Left ventricle myocardium inferior (tissue), 1 donor: ENCODE results near the gene FPR2. TPM values are rescaled to one million over a fixed set of nuclear protein-coding genes. Genes with fewer than 3 reads are reported as not detected.

Experiments
- DNase-seq: peaks from one replicate; pipeline ENCODE4 v3.0.0-alpha.2; 2020
- H3K27ac ChIP-seq: fragments of 200-600 bp; replicated peaks from 2 replicates; pipeline ENCODE4 v1.8.0; 2021
- H3K27me3 ChIP-seq: fragments of 200-600 bp; 2 replicates; pipeline ENCODE4 v1.8.0; 2021; ENCODE audit warnings: low read depth
- H3K36me3 ChIP-seq: fragments of 200-600 bp; 2 replicates; pipeline ENCODE4 v1.8.0; 2021
- H3K4me1 ChIP-seq: fragments of 200-600 bp; 2 replicates; pipeline ENCODE4 v1.8.0; 2021
- H3K4me3 ChIP-seq: fragments of 200-600 bp; 2 replicates; pipeline ENCODE4 v1.8.0; 2021; ENCODE audit warnings: mild to moderate bottlenecking, moderate library complexity
- H3K9me3 ChIP-seq: fragments of 200-600 bp; replicated peaks from 2 replicates; pipeline ENCODE4 v1.8.0; 2021
- CTCF ChIP-seq: fragments of 200-600 bp; IDR thresholded peaks from 2 replicates; pipeline ENCODE4 v1.8.0; 2021; ENCODE audit warnings: antibody characterized with exemption, mild to moderate bottlenecking, borderline replicate concordance
- intact Hi-C: fragments of 100-400 bp; cut with micrococcal nuclease; formaldehyde crosslinking; loops from one replicate; pipeline ENCODE4 v1.11.0; 2022
- total RNA-seq: library from RNA; stranded (reverse); fragmentation: NEBNext Ultra II Directional; extraction: Animal tissue kit (Norgen Biotek cat#: 25700); gene quantifications from one replicate; pipeline ENCODE4 v1.2.1, GENCODE V29; 2021
- donor health status: DM: no; HTN: yes; CAD: no; lungs with severe emphysema.

Gene FPR2
- total RNA-seq, 1 donor from 2014 or later: 0.74 TPM

GRCh38 chr19:51784109-51784785, 23.3 kb downstream of the FPR2 start:
- no peaks in the 10 kb centered on the region for H3K9me3 ChIP-seq
- DNase-seq: no peak
- no peaks in the 10 kb centered on the region for H3K36me3 ChIP-seq
- H3K4me1 ChIP-seq: peaks cover 31% of the 10 kb centered on the region
- no peak overlapping the region for H3K4me3 ChIP-seq
- TF ChIP-seq CTCF: no peak
- peaks cover 7% of the 10 kb centered on the region for H3K27me3 ChIP-seq
- peak overlapping the region; percentile 43 for H3K27ac ChIP-seq
- intact Hi-C loops: no loop called here

GRCh38 chr19:51784922-51785690, 24.1 kb downstream of the FPR2 start:
- no peaks in the 10 kb centered on the region for H3K9me3 ChIP-seq
- H3K27ac ChIP-seq: peak overlapping the region; percentile 43
- peaks cover 1% of the 10 kb centered on the region for H3K27me3 ChIP-seq
- DNase-seq: peak; percentile 63
- H3K36me3 ChIP-seq: no peaks in the 10 kb centered on the region
- intact Hi-C loops: no loop called here
- no peak overlapping the region for H3K4me3 ChIP-seq
- peaks cover 31% of the 10 kb centered on the region for H3K4me1 ChIP-seq
- no peak for TF ChIP-seq CTCF

- peak overlapping the region; percentile 50 for H3K27ac ChIP-seq
- no peak for TF ChIP-seq CTCF
- no peaks in the 10 kb centered on the region for H3K27me3 ChIP-seq
- H3K36me3 ChIP-seq: no peaks in the 10 kb centered on the region
- H3K4me1 ChIP-seq: peaks cover 31% of the 10 kb centered on the region
- DNase-seq: no peak
- no peaks in the 10 kb centered on the region for H3K9me3 ChIP-seq
- no peak overlapping the region for H3K4me3 ChIP-seq
- intact Hi-C loops: no loop called here
Measured at GRCh38 chr19:51786646-51787494, 25.9 kb downstream of the FPR2 start.

- H3K9me3 ChIP-seq: peaks cover 3% of the 10 kb centered on the region
- H3K36me3 ChIP-seq: no peaks in the 10 kb centered on the region
- peak overlapping the region; percentile 50 for H3K27ac ChIP-seq
- H3K4me1 ChIP-seq: peaks cover 31% of the 10 kb centered on the region
- no peak for DNase-seq
- intact Hi-C loops: no loop called here
- no peaks in the 10 kb centered on the region for H3K27me3 ChIP-seq
- TF ChIP-seq CTCF: no peak
- no peak overlapping the region for H3K4me3 ChIP-seq
Measured at GRCh38 chr19:51788029-51788428, 27.0 kb downstream of the FPR2 start.

GRCh38 chr19:51789061-51789795, 28.2 kb downstream of the FPR2 start:
- Histone ChIP-seq H3K36me3 (no peaks in the 10 kb centered on the region), H3K27me3 (no peaks in the 10 kb centered on the region), H3K27ac (no peak overlapping the region), H3K4me3 (no peak overlapping the region), H3K9me3 (peaks cover 4% of the 10 kb centered on the region), H3K4me1 (peaks cover 29% of the 10 kb centered on the region)
- intact Hi-C loops: no loop called here
- no peak for TF ChIP-seq CTCF
- no peak for DNase-seq
